ENCODE results near the gene ADAMTS14. TPM values are rescaled to one million over a fixed set of nuclear protein-coding genes. Genes with fewer than 3 reads are reported as not detected.

The ADAMTS14 gene
- polyA plus RNA-seq, 3 donors from 2014 or later, result 0.36 to 0.56 (median 0.37) TPM

GRCh38 chr10:70694418-70695141 lies 22.3 kb downstream of the ADAMTS14 start:
- DNase-seq, result no peak
- Mint-ChIP-seq H3K4me1 (no peaks in the 10 kb centered on the region), H3K36me3 (no peaks in the 10 kb centered on the region), H3K27me3 (ENCODE audit: low read depth in 3 of 3) (no peaks in the 10 kb centered on the region), H3K4me3 (no peak overlapping the region), H3K27ac (no peak overlapping the region), H3K9me3 (no peaks in the 10 kb centered on the region)

GRCh38 chr10:70695241-70696030 lies 23.1 kb downstream of the ADAMTS14 start:
- no peak for DNase-seq
- Mint-ChIP-seq H3K4me1 (no peaks in the 10 kb centered on the region), H3K27ac (no peak overlapping the region), H3K27me3 (ENCODE audit: low read depth in 3 of 3) (no peaks in the 10 kb centered on the region), H3K36me3 (no peaks in the 10 kb centered on the region), H3K4me3 (no peak overlapping the region), H3K9me3 (no peaks in the 10 kb centered on the region)

- Mint-ChIP-seq H3K4me1 (no peaks in the 10 kb centered on the region), H3K36me3 (no peaks in the 10 kb centered on the region), H3K27ac (no peak overlapping the region), H3K4me3 (no peak overlapping the region), H3K9me3 (no peaks in the 10 kb centered on the region), H3K27me3 (ENCODE audit: low read depth in 3 of 3) (no peaks in the 10 kb centered on the region)
- DNase-seq, result no peak
These were observed 25.9 kb downstream of the ADAMTS14 start for GRCh38 chr10:70698211-70698610.

DNA sequence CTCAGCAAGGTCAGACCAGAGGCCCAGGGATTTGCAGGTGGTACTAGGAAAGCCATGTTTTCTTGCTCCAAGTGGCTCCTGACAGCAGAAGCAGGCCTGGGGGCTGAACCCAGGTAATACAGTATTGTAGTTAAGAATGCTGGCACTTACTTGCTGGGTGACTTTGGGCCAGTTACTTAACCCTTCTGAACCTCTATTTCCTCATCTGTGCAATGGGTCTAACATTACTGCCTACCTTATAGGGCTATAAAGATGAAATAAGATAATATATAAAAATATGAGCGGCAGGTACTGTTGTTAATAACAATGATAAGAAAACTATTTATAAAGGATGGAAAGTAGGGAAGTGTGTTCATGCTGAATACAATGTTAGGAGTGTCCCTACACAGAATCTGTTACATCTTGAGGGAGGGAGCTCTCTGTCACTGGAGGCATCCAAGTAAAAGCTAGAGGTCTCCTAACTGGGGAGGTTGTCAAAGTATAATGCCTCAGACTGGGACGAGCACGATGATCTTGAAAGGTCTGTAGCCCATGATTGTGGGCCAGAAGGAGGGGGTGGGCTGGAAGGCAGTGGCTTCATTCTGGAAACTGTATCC lies 26.9 kb downstream of the ADAMTS14 start:
- Mint-ChIP-seq H3K4me3 (no peak overlapping the region), H3K36me3 (no peaks in the 10 kb centered on the region), H3K9me3 (no peaks in the 10 kb centered on the region), H3K27me3 (ENCODE audit: low read depth in 3 of 3) (no peaks in the 10 kb centered on the region), H3K4me1 (no peaks in the 10 kb centered on the region), H3K27ac (peak overlapping the region in 1 of 6 donors; percentile 2)
- DNase-seq, result no peak

DNA sequence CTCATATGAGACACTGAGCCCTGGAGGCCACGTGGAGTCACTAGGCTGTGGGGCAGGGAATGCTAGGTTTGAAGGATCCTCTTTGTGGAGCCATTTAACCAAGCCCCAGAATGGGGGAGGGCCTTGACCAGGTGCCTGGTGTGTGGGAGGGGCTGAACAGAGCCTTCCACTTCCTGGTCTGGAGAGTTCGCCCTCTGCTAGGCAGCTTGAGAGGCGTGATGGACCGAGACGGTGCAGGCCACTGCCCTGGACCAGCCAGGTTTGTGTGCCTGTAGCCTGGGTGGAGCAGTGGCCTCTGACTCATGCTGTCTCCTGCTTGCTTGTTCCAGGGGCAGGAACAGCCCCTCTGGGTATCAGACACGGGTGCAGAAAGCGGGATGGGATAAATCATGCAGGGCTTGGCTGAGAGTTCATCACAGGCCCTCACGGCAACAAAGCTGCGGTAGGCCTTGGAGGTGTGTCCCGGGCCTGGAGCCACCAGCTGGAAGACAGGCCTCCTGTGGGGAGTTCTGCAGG lies 27.4 kb downstream of the ADAMTS14 start:
- DNase-seq, result no peak
- Mint-ChIP-seq H3K9me3 (no peaks in the 10 kb centered on the region), H3K4me1 (no peaks in the 10 kb centered on the region), H3K36me3 (no peaks in the 10 kb centered on the region), H3K27ac (peak overlapping the region in 1 of 6 donors; percentile 2), H3K4me3 (no peak overlapping the region), H3K27me3 (ENCODE audit: low read depth in 3 of 3) (no peaks in the 10 kb centered on the region)

GRCh38 chr10:70702190-70702763 lies 30.0 kb downstream of the ADAMTS14 start:
- Mint-ChIP-seq H3K4me3 (no peak overlapping the region), H3K27me3 (ENCODE audit: low read depth in 3 of 3) (no peaks in the 10 kb centered on the region), H3K4me1 (no peaks in the 10 kb centered on the region), H3K27ac (no peak overlapping the region), H3K36me3 (no peaks in the 10 kb centered on the region), H3K9me3 (no peaks in the 10 kb centered on the region)
- no peak for DNase-seq

DNA sequence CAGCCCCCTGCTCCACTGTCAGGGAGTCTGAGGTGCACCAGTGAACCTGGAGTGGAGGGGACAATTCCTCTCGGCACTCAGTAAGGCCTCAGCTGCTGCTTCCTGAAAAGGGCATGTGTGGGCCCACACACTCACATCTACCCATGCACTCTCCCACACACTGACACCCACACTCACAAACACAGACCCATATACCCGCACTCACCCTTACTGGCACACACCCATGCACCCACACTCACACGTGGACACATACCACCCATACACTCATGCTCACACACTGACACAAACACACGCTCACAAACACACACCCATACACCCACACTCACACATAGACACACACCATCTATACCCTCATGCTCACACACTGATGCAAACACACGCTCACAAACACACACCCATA lies 31.9 kb downstream of the ADAMTS14 start:
- Mint-ChIP-seq H3K9me3 (no peaks in the 10 kb centered on the region), H3K27me3 (ENCODE audit: low read depth in 3 of 3) (no peaks in the 10 kb centered on the region), H3K36me3 (no peaks in the 10 kb centered on the region), H3K27ac (no peak overlapping the region), H3K4me3 (no peak overlapping the region), H3K4me1 (no peaks in the 10 kb centered on the region)
- no peak for DNase-seq

- Mint-ChIP-seq H3K27ac (no peak overlapping the region), H3K36me3 (no peaks in the 10 kb centered on the region), H3K27me3 (ENCODE audit: low read depth in 3 of 3) (no peaks in the 10 kb centered on the region), H3K9me3 (no peaks in the 10 kb centered on the region), H3K4me1 (no peaks in the 10 kb centered on the region), H3K4me3 (no peak overlapping the region)
- no peak for DNase-seq
These were observed 33.0 kb downstream of the ADAMTS14 start for GRCh38 chr10:70705121-70705861.

DNA sequence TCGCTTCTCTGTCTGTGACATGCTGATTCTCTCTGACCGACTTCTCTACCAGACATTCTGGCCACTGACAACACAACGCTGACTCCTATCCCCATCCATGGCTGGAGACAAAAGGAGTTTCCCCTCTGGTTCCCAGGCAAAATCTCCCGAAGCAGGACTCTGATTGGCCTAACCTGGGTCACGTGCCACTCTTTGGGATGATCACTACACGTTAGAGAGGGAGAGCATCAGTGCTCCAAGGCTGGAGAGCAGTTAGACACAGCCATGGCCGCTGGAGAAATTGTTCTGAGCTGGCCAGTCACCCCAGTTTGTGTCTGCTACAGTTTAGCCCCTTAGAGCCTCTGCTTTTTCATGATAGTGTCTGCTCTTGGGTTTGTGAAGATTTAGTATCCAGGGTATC lies 38.9 kb downstream of the ADAMTS14 start:
- peak overlapping the region in 1 of 6 donors; percentile 2 for H3K27ac Mint-ChIP-seq
- H3K4me1 Mint-ChIP-seq, result peaks cover 0 to 1% of the 10 kb centered on the region in 2 donors
- DNase-seq, result no peak
- H3K9me3 Mint-ChIP-seq, result no peaks in the 10 kb centered on the region
- no peak overlapping the region for H3K4me3 Mint-ChIP-seq
- H3K36me3 Mint-ChIP-seq, result peaks cover 0 to 9% (median 0%) of the 10 kb centered on the region in 3 donors
- H3K27me3 Mint-ChIP-seq (ENCODE audit: low read depth in 3 of 3), result peaks cover 0 to 2% (median 1%) of the 10 kb centered on the region in 3 donors

DNA sequence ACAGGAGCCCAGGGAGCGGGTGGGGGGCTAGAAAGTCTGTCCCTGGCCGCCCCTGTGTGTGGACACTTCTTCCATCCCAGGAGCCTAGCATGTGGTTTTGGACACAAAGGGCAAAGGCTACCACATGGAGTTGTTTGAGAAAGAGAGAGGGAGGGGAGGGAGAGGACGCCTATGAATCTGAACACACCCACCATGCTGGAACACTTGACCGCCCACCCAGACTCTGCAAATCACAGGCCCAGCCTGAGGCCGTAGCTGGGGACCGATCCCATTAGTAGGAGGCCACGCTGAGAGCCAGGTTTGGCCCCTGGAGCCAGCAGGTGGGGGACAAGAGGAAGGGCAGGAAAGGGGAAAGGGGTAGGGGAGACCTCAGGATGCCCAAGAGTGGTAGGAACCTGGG lies 39.6 kb downstream of the ADAMTS14 start:
- H3K27me3 Mint-ChIP-seq (ENCODE audit: low read depth in 3 of 3), result peaks cover 0 to 2% (median 1%) of the 10 kb centered on the region in 3 donors
- no peaks in the 10 kb centered on the region for H3K9me3 Mint-ChIP-seq
- peaks cover 0 to 9% (median 0%) of the 10 kb centered on the region in 3 donors for H3K36me3 Mint-ChIP-seq
- H3K27ac Mint-ChIP-seq, result no peak overlapping the region
- H3K4me3 Mint-ChIP-seq, result no peak overlapping the region
- H3K4me1 Mint-ChIP-seq, result peaks cover 0 to 1% of the 10 kb centered on the region in 2 donors
- DNase-seq, result no peak

DNA sequence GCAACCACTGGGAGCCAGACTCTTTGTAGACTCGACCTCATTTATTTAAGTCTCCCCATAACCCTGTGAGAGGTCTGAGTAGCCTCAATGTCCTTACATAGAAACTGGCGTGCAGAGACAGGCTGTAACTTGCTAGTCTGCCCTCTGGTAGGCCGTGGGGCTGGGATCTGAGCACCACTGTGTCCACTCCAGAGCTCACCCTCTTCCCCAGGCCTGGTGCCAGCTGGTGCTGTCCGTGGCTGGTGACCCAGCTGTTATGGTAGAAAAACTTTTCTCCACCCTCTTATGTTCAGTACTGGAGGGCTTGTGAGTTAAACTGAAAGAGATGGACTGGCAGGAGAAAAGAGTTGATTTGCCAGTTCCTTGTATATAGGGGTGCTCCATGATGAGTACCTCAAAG lies 41.9 kb downstream of the ADAMTS14 start:
- H3K4me3 Mint-ChIP-seq, result no peak overlapping the region
- peaks cover 0 to 2% (median 1%) of the 10 kb centered on the region in 3 donors for H3K27me3 Mint-ChIP-seq (ENCODE audit: low read depth in 3 of 3)
- no peak for DNase-seq
- H3K36me3 Mint-ChIP-seq, result peaks cover 0 to 9% (median 0%) of the 10 kb centered on the region in 3 donors
- peaks cover 0 to 1% of the 10 kb centered on the region in 2 donors for H3K4me1 Mint-ChIP-seq
- H3K9me3 Mint-ChIP-seq, result no peaks in the 10 kb centered on the region
- H3K27ac Mint-ChIP-seq, result no peak overlapping the region

DNA sequence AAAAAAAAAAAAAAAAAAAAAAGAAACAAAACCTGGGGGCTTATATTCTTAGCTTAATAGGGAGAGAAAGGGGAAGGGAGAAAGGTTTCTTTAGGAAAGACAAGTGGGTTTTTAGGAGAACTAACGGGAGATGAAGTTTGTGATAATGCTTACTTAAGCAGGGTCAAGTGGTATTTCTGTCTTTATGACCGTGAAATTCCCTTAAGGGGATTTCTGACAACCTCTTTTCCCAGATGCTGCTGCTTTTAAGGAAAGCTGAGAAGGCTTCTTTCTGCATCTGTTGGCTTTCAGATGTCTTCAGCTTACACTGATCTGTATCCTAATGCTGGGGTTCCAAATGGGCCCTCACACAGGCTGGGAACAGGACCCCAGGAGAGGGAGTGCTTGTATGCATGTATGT lies 42.6 kb downstream of the ADAMTS14 start:
- H3K27ac Mint-ChIP-seq, result peak overlapping the region in 1 of 6 donors; percentile 32
- H3K36me3 Mint-ChIP-seq, result peaks cover 0 to 9% (median 0%) of the 10 kb centered on the region in 3 donors
- no peak for DNase-seq
- H3K27me3 Mint-ChIP-seq (ENCODE audit: low read depth in 3 of 3), result peaks cover 0 to 2% (median 1%) of the 10 kb centered on the region in 3 donors
- no peaks in the 10 kb centered on the region for H3K9me3 Mint-ChIP-seq
- peaks cover 0 to 1% of the 10 kb centered on the region in 2 donors for H3K4me1 Mint-ChIP-seq
- no peak overlapping the region for H3K4me3 Mint-ChIP-seq
